AG10803 (cell line): Measurements from ENCODE around the gene KRTAP9-3.
"Not testable (repeated sequence)": the region's sequence is repeated elsewhere in the genome, so short reads cannot be mapped to it uniquely, and the experiment has no call there.

Source experiments
- DNase-seq: peaks from one replicate; pipeline ENCODE4 v3.0.0; 2010; ENCODE audit warnings: low read depth
- H3K4me3 ChIP-seq: 2 replicates; pipeline ENCODE4 v1.5.1; 2011; ENCODE audit warnings: mild to moderate bottlenecking, low read length, control low read depth
- TF ChIP-seq, protein P1 (sequence below): conservative IDR thresholded peaks from 2 replicates; pipeline ENCODE4 v1.5.1; 2011; ENCODE audit warnings: mild to moderate bottlenecking, low read length, control low read depth, inconsistent platforms

The KRTAP9-3 gene

DNA sequence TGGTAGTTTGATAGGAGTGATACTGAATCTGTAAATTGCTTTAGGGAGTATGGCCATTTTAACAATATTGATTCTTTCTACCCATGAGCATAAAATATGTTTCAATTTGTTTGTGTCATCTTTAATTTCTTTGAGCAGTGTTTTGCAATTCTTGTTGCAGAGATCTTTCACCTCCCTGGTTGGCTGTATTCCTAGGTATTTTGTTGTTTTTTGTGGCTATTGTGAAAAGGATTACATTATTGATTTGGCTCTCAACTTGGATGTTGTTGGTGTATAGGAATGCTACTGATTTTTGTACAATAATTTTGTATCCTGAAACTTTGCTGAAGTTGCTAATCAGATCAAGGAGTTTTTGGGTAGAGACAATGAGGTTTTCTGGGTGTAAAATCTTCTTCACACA, 26.2 kb downstream of the KRTAP9-3 start:
- no peak overlapping the region for H3K4me3 ChIP-seq
- peak; percentile 73 for DNase-seq
- TF ChIP-seq, protein P1, sequence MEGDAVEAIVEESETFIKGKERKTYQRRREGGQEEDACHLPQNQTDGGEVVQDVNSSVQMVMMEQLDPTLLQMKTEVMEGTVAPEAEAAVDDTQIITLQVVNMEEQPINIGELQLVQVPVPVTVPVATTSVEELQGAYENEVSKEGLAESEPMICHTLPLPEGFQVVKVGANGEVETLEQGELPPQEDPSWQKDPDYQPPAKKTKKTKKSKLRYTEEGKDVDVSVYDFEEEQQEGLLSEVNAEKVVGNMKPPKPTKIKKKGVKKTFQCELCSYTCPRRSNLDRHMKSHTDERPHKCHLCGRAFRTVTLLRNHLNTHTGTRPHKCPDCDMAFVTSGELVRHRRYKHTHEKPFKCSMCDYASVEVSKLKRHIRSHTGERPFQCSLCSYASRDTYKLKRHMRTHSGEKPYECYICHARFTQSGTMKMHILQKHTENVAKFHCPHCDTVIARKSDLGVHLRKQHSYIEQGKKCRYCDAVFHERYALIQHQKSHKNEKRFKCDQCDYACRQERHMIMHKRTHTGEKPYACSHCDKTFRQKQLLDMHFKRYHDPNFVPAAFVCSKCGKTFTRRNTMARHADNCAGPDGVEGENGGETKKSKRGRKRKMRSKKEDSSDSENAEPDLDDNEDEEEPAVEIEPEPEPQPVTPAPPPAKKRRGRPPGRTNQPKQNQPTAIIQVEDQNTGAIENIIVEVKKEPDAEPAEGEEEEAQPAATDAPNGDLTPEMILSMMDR = no peak

DNA sequence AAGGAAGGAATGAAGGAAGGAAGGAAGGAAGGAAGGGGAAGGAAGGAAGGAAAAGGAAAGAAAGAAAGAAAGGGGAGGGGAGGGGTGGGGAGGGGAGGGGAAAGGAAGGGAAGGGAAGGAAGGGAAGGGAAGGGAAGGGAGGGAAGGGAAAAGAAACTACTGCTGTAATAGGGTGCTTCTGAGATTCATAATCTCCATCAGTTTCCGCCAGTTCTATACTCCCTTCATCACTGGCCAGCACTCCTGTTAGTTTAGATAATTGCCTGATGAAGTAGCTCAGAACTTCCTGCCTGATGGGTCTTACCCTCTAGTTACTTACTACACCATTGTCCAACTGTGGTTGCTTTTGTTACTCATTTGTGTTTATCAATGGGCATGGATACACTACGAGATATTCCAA, 31.0 kb downstream of the KRTAP9-3 start:
- H3K4me3 ChIP-seq = no peak overlapping the region
- DNase-seq = no peak
- TF ChIP-seq, protein P1 = no peak

DNA sequence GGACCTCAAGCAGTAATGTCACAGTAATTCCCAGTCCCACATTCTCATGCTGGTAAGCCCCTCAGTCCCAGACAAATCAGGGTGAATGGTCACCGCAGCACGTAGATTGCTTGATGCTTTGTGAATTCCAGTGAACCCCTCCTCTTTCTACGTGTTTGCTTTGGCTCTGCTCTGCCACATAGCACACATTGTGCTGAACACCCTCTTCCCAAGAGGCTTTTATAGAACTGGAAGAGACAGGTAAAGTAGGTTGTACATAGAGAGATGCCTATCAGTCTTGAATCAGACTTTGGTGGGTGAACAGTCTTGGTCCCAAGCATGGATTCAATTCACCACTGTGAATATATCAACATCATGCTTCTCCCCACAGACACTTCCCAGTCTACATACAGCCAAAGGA, 32.4 kb downstream of the KRTAP9-3 start:
- DNase-seq = no peak
- no peak overlapping the region for H3K4me3 ChIP-seq
- TF ChIP-seq, protein P1 = no peak

DNA sequence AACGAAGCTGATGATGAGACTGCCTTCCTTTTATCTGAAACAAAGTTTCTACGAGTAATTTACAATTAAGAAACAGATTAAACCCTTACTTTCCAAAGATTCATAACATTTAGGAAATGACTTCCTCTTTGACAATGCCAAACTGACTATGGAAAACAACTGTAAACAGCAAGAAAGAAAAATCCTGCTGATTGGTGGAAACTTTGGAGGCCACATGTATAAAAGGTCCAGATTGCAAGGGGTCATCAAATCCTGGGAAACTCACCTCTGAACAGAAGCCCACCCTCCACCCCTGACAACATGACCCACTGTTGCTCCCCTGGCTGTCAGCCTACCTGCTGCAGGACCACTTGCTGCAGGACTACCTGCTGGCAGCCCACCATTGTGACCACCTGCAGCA, 32.8 kb downstream of the KRTAP9-3 start, which contains the start of gene KRTAP9-6:
Gene KRTAP9-6 (plus strand): TSS at position 301 of the 400 bp plus-strand sequence. CDS start 0 bp downstream, at position 301.
- no peak for DNase-seq
- TF ChIP-seq, protein P1 = no peak
- H3K4me3 ChIP-seq = no peak within 1 kb of the TSS

DNA sequence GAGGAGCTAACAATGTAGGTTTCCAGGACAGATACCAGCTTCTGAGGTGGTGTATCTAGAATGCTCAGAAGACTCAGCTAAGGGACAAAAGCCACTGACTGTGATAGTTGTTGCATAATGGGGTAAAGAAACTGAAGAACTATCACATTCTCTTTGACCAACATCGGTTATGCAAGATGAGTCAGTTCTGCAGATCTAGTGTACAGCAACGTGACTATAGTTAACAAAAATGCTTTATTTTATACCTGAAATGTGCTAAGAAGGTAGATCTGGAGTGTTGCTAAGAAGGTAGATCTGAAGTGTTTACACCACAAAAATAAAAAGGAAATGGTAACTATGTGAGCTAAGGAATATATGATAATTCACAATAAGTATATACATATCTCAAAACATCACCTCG, 35.5 kb downstream of the KRTAP9-3 start:
- TF ChIP-seq, protein P1 = no peak
- H3K4me3 ChIP-seq = no peak overlapping the region
- DNase-seq = no peak

DNA sequence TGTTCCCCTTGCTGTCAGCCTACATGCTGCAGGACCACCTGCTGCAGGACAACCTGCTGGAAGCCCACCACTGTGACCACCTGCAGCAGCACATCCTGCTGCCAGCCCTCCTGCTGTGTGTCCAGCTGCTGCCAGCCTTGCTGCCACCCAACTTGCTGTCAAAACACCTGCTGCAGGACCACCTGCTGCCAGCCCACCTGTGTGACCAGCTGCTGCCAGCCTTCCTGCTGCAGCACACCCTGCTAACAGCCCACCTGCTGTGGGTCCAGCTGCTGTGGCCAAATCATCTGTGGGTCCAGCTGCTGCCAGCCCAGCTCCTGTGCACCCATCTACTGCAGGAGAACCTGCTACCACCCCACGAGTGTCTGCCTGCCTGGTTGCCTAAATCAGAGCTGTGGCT, 39.1 kb downstream of the KRTAP9-3 start:
- H3K4me3 ChIP-seq, DNase-seq: not testable (repeated sequence)

DNA sequence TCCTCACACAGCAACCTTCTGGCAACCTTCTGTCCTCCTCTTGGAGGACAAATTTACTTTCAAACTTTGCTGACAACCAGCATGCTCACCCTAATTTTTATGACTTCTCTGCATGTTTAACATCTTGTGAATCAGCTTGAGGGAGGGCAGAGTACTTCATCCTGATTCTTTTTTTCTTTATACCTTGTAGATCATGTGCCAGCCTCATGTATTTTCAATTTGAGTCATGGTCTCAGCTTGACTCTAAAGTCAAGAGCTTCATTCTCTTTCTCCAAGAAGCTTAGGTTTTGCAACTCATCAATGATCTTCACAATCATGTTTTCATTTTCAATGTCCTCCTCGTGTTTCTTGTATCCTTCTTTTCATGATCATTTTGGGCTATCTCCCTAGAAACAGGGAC, 39.6 kb downstream of the KRTAP9-3 start:
- DNase-seq = no peak
- H3K4me3 ChIP-seq = no peak overlapping the region
- TF ChIP-seq, protein P1 = no peak

DNA sequence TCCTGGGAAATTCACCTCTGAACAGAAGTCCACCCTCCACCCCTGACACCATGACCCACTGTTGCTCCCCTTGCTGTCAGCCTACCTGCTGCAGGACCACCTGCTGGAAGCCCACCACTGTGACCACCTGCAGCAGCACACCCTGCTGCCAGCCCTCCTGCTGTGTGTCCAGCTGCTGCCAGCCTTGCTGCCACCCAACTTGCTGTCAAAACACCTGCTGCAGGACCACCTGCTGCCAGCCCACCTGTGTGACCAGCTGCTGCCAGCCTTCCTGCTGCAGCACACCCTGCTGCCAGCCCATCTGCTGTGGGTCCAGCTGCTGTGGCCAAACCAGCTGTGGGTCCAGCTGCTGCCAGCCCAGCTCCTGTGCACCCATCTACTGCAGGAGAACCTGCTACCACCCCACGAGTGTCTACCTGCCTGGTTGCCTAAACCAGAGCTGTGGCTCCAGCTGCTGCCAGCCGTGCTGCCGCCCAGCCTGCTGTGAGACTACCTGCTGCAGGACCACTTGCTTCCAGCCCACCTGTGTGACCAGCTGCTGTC, 43.5 kb downstream of the KRTAP9-3 start, which contains the start of gene KRTAP9-7:
Gene KRTAP9-7 (plus strand): TSS at position 51 of the 543 bp plus-strand sequence. CDS start 0 bp downstream, at position 51.
- H3K4me3 ChIP-seq, DNase-seq: not testable (repeated sequence)
